ELR (cell line): ENCODE results near the gene PTK7.
"Not testable (repeated sequence)": the region's sequence is repeated elsewhere in the genome, so short reads cannot be mapped to it uniquely, and the experiment has no call there.

ENCODE experiments used
- DNase-seq: peaks from one replicate; pipeline ENCODE4 v3.0.0-alpha.2; 2015; ENCODE audit warnings: low read depth

Gene PTK7

DNA sequence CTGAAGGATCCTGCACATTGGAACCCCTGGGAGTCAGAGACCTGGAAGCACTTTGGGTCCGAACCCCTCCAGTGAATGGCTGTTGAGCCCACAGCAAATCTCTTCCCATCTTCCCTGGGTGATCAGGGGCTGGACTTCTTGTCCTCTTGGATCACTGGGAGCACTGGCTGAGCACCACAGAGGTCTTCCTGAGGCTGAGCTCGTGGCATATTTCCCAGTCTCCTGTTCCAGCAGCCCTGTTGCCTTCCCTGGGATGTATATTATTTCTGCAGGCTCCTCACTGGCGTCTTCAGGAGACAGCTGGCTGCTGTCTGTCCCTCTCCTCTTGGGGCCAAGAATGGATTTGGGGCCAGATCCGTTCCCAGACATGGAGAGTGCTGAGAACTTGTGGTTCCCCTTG is 43.4 kb downstream of the PTK7 start:
- DNase-seq = no peak

DNA sequence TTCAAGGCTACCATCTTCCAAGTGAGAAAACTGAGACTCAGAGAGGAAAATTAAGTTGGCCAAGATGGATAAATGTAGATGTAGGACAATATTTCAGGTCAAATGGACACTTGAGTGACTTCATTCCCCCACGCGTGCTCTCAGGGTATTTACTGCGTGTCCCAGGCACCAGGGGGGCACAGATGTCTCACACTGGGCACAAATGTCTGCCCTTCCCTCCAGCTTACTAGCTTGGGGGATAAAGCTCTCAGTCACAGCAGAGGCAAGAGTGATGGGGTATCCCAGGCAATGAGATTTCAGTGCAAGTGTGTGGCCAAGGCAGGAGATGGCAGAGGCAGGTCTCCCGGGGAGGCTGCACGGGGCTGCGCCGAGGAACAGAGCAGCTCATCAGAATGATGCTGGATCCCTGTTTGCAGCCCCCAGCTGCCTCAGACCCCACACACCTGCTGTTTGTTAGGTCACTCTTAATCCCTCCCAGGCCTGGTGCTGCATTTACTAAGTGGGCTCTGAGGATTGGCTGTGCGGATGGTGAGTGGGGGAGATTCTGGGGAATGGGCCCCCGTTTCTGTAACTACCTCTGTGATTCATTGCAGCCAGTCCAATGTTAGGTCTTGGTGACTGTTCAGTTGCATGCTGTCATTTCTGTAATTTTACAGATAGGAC is 44.1 kb downstream of the PTK7 start:
- no peak for DNase-seq

DNA sequence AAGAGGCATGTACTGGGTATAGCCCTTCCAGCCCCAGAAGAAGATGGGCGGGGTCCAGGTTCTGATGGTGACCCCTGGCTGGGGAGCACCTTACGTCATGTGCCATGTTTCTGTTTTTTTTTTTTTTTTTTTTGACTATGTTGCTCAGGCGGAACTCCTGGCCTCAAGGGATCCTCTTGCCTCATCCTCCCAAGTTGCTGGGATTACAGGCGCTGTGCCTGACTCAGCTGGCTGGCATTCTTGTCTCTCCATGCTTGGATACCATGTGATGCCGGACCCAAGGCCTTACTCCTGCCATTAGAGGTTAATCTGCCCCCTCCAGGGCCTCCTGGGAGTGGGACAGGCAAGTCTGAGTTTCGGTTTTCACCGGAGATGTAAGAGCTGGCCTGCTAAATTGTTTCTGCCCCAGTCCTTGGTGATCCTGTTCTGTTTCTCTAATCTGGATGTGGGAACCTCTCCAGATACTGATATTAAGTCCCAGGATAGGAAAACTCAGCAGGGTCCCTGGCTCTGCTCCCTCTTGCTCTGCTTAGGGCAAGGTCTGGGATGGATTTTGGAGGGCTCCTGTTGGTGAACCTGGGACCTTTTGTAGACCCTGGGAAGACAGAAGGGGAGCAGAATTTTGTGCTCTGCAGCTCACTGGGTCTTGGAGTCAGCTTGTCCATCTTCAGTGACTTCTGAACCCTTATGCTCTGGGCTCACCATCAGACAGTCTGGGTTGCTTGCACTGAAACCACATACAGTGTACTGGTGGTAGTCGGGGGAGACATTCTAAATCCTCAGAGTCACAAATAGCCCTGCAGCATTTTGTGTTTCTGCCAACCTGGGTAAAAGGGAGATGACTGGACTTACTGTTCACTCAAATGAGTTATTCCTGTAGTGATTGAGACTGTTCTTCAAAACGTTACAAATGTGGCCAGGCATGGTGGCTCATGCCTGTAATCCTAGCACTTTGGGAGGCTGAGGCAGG is 45.1 kb downstream of the PTK7 start:
- peak; percentile 98 for DNase-seq

DNA sequence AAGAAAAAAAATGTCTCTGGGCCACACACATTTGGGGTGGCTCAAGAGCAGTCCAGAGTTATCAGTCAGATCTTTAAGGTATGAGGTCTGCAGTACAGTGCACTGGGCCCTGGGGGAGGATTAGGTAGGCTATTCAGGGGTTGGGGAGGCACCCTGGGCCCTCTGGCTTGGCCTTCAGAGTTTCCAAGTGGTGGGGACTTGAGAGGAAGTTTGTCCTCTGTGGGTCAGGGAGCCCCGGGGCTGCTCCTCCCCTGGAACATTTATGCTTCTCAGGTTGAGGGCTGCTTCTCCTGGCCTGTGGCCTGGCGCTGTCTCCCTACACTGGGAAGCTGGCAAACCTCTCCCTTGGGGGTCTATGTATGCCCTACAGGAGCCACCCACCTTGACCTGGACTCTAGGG is 46.0 kb downstream of the PTK7 start:
- no peak for DNase-seq

DNA sequence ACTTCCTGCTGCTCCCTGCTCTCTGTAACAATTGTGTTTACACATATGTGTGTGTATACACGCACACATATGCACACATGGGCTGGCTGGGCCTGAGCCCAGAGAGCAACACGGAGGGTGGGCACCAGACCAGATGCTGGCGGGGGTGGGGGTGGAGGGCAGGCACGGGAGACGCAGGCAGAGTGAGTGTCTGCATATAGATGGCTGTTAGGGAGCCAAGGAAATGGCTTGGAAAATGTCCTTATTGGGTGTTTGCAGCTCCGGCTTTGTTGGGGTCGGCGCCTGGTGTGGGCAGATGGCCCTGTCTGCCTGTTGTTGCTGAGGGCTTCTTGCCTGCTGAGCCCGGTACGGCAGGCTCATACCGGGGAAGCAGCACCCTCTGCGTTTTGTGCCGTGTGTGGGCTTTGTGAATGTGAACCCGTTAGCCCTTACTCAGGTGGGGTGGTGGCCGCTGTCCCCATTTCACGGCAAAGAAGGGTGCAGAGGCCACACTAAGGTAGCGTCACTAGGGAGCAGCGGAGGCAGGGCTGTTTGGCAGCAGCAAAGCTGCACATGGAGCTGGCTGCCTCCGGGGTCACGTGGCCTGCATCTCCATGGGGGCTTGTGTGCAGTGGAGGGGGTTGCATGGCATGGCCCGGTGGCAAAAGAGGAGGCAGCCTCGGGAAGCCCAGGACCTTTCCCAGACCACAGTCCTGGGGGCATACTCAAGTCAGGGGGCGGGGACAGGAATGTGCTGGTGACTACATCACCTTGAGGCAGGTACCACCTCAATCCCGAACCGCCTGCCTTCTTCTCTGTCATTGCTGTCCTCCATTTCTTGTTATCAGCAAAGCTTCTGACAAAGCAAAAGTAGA is 47.6 kb downstream of the PTK7 start:
- DNase-seq = no peak

DNA sequence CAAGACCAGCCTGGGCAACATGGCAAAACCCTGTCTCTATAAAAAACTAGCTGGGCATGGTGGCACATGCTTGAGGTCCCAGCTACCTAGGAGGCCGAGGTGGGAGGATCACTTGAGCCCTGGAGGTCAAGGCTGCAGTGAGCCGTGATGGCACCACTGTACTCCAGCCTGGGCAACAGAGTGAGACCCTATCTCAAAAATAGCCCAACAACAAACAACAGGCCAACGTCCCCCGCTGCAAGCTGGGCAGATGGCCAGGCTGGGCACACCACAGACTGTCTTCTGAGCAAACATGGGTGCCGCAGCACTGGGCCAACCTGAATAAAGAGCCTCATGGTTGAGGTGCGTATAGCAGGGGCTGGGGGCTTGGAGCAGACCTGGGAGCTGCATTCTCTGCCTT is 48.4 kb downstream of the PTK7 start:
- DNase-seq = no peak

DNA sequence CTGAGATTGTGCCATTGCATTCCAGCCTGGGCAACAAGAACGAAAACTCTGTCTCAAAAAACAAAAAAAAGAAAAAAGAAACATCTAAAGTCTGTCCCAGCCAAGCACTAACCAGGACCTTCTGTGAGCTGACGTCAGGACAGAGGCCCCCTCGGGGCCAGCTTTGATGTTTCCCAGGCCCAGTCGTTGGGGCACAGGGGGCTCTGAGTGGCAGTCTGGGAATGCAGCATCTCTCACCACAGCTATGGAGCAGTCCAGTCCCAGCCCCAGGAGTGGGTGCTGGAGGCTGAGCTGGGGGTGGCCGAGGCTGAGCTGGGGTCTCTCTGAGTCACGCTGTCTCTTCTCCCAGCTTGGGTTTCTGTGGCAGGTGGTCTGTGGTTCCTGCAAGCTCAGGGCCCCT is 49.0 kb downstream of the PTK7 start:
- peak; percentile 63 for DNase-seq

DNA sequence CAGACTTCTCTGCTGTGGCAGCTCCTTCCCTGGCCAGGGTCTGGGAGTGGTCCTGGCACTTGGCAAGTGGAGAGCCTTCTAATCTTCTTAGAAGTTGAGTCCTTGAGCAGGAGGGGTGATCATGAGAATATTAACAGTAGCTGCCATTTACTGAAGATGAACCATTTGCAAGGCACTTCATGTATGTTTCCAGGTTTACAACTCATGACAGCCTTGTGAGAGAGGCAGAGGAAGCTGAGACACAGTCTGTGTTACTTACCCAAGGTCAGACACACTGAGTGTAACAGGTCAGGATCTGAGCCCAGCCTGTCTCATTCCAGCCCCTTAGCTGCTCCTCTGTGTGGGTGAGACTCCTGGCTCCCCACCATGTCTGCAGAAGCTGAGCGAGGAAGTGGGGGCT is 49.4 kb downstream of the PTK7 start:
- peak; percentile 27 for DNase-seq

DNA sequence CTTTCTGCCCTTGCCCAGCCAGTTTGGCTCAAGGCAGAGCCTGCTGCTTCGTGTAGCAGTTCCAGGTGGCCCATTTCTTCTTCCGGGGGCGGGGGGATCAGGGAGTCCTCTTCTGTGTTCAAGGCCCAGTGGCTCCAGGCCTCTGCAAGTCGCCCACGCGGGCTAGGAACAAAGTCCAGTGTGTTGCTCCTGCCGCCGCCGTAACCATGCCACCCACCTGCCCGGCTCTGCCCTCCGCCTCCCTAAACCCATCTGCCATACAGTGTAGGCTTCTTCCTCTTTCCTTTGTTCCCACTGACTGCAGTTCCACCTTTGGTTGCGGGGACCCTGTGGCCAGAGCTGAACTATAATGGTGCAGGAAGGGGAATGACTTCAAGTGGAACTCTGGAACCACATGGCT is 51.1 kb downstream of the PTK7 start:
- DNase-seq = no peak

DNA sequence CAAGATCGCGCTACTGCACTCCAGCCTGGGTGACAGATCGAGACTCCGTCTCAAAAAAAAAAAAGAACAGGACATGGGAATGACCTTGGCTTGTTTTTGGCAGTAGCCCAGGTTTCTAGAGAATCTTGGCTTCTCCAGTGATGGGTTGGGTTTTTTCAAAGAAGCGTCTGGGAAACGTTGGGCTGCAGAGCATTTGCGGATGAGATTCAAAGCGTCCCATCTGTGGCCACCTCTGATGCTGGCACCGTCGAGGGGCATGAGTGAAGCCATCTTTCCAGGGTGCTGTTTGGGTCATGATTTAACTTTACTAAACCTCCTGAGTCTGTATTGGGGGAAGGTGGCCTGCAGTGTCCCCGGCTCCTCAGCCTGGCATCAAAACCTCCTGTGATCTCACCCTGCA is 51.8 kb downstream of the PTK7 start:
- no peak for DNase-seq

DNA sequence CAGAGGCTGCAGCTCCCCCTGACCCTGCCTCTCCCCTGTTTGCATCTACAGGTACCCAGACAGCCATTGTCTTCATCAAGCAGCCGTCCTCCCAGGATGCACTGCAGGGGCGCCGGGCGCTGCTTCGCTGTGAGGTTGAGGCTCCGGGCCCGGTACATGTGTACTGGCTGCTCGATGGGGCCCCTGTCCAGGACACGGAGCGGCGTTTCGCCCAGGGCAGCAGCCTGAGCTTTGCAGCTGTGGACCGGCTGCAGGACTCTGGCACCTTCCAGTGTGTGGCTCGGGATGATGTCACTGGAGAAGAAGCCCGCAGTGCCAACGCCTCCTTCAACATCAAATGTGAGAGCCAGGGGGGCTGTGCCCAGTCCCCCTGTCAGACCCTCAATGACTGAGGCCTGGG is 52.8 kb downstream of the PTK7 start:
- DNase-seq = peak; percentile 40

DNA sequence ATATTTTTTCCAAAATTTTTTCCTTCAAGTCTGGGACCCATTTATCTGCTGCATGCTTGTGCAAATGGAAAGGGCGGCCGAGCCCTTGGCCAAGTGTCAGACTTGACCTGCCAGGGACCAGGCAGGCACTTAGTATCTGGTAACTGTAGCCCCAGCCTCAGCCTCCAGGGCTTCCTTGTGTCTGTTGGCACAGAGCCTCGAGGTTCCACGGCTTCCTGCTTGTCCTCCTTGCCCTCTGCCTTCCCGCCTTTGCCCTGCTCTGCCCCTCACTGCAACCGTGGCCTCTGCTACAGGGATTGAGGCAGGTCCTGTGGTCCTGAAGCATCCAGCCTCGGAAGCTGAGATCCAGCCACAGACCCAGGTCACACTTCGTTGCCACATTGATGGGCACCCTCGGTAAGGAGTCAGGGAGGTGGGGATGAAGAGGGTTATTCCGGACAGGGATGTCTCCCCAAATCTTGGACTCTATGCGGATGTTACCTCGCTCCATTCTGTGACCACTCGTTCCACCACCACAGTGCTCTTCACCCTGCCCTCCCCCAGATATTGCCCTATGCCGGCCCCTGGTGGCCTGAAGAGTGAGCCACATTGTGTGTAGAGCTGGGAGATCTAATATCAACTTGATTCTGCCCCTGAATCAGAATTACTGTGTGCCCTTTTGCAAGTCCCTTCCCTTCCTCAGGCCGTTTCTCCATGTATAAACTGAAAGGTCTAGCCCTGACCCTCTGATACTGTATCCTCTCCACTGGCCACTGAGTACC is 53.5 kb downstream of the PTK7 start:
- peak; percentile 73 for DNase-seq

DNA sequence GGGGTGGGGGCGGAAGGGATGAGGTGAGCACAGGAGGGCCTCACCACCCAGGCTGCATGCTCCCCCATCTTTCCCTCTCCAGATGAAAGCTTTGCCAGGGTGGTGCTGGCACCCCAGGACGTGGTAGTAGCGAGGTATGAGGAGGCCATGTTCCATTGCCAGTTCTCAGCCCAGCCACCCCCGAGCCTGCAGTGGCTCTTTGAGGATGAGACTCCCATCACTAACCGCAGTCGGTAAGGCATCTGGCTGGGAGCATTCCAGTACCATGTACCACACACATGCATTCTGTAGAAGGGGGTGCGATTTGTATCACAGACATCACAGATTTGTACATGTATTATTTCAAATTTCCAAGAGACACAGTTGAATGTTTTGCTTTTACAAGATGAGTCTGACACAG is 54.3 kb downstream of the PTK7 start:
- no peak for DNase-seq

DNA sequence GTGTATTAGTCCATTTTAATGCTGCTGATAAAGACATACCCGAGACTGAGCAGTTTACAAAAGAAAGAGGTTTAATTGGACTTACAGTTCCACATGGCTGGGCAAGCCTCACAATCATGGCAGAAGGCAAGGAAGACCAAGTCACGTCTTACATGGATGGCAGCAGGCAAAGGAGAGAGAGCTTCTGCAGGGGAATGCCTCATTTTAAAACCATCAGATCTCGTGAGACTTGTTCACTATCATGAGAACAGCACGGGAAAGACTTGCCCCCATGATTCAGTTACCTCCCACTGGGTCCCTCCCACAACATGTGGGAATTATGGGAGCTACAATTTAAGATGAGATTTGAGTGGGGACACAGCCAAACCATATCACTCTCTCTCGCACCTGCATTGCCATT is 55.3 kb downstream of the PTK7 start:
- not testable (repeated sequence) for DNase-seq

DNA sequence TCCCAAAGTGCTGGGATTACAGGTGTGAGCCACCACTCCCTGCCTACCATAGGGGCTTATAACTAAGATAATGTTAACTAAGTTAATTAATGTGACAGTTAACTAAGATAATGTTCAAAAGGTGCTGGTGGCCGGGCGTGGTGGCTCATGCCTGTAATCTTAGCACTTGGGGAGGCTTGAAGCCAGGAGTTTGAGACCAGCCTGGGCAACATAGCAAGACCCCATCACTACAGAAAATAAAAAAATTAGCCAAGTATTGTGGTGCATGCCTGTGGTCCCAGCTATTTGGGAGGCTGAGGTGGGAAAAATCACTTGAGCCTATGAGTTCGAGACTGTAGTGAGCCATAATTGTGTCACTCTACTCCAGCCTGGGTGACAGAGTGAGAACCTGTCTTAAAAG is 62.2 kb downstream of the PTK7 start:
- DNase-seq = no peak

DNA sequence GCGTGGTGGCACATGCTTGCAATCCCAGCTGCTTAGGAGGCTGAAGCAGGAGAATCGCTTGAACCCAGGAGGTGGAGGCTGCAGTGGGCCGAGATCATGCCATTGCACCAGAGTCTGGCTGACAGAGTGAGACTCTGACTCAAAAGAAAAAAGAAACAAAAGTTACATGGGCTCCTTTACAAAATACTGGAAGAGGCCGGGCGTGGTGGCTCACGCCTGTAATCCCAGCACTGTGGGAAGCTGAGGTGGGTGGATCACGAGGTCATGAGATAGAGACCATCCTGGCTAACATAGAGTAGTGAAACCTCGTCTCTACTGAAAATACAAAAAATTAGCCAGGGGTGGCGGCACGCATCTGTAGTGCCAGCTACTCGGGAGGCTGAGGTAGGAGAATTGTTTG is 63.9 kb downstream of the PTK7 start:
- DNase-seq = not testable (repeated sequence)

DNA sequence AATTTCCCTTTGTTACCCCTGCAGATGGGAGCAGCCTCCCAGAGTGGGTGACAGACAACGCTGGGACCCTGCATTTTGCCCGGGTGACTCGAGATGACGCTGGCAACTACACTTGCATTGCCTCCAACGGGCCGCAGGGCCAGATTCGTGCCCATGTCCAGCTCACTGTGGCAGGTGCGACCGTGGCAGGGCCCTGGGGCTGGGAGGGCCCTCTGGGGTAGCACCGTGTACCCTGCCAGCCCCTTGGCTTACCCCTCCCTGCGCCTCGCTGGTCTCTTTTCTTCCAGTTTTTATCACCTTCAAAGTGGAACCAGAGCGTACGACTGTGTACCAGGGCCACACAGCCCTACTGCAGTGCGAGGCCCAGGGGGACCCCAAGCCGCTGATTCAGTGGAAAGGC is 65.5 kb downstream of the PTK7 start:
- DNase-seq = no peak

DNA sequence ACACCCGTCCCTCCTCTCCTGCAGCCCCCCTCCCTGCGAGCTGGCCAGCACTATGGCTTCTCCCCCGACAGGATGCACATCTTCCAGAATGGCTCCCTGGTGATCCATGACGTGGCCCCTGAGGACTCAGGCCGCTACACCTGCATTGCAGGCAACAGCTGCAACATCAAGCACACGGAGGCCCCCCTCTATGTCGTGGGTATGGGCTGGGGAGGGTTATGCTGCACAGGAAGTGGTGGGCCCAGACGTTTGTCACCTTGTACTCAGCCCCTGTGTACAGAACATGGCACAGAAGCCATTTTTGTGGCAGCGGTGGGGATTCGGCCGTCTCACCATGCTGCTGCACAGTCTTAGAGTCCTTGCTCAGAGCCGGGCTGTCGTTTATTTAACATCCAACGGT is 66.0 kb downstream of the PTK7 start:
- DNase-seq = no peak

DNA sequence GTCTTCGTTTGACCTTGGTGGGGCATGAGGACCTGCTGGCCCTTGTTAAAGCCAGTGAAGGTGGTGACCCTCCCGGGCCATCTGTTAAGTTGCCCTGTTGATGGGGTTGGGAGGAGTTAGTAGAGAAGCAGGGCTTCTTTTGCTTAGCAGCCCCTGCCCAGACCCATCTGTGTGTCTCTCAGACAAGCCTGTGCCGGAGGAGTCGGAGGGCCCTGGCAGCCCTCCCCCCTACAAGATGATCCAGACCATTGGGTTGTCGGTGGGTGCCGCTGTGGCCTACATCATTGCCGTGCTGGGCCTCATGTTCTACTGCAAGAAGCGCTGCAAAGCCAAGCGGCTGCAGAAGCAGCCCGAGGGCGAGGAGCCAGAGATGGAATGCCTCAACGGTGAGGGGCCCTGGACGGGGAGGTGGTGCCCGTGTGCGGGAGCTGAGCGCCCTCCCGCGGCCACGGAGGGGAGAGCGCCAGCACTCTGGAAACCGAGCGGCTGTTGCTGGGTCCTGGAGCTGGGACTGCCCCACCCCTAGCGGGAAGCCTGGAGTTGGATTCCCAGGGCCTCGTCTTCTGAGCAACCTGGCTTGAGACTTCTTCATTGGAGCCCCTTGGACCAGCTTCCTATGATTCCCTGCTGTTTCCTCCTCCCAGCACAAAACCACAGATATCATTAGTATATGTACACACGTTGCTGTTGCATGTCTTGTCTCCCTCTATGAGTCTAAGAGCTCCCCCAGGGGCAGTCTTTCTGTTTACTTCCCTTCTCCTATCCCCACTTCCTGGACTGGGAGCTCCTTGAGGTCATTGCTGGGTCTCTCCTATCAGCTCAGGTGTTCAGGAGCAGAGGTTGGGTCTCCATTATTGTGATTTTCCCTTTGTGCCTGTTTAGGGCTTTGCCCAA is 67.4 kb downstream of the PTK7 start:
- peak; percentile 92 for DNase-seq

DNA sequence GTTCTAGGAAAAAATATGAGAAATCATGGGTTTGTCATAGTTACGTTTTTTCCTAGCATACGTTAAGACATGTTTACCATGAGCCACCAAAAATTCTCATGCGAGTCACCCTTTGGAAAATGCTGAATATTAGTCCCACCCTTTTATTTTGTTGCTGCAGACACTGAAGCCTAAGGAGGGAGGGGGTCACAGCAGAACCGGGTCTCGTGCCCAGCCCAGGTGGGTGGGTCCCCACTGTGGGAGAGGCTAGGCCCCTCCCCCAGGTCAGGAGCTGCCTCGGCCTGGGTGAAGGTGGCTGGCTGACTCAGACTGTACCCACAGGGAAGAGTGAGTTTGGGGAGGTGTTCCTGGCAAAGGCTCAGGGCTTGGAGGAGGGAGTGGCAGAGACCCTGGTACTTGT is 68.8 kb downstream of the PTK7 start:
- DNase-seq = peak; percentile 45

DNA sequence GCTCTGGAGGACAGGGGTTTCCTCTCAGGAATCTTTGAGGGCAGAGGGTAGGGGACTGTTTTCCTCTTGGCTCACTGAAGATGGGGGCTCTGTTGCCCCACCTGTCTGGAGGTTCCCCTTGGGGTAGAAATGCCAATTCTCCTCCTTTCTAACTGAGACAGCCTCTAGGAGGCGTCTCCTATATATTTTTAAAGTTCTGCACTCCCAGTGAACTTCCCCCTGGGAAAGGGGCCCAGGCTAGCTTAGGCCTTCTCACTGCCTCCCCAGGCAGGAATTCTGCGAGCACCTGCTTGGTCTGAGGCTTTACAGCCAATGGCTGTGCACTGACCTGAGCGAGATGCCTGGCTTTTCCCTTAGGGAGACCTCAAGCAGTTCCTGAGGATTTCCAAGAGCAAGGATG is 70.1 kb downstream of the PTK7 start:
- DNase-seq = no peak
